Stimulated activated CD4-positive, alpha-beta T cell treated with anti-CD3 and anti-CD28 coated beads, TNF-alpha, amount 100 ng/mL, for 48 hours (primary cell): ENCODE data around the gene ELMO1.

Experiments used
- DNase-seq, 3 donors: peaks; one replicate each; pipeline ENCODE4 v3.0.0-alpha.2; 2020; ENCODE audit warnings: low read depth in 3 of 3

ELMO1 gene

GRCh38 chr7:37349979-37350590, 98.6 kb downstream of the ELMO1 start:
- no peak for DNase-seq

- DNase-seq: no peak
Observed at GRCh38 chr7:37348982-37349381, 99.7 kb downstream of the ELMO1 start.

- DNase-seq: no peak
Observed at GRCh38 chr7:37346761-37347160, 101.9 kb downstream of the ELMO1 start.

- DNase-seq: no peak
Observed at GRCh38 chr7:37344886-37345579, 103.6 kb downstream of the ELMO1 start.

GRCh38 chr7:37342688-37343471, 105.8 kb downstream of the ELMO1 start:
- DNase-seq: peak in 2 of 3 donors; percentile 42 to 62

GRCh38 chr7:37342176-37342687, 106.4 kb downstream of the ELMO1 start:
- no peak for DNase-seq

GRCh38 chr7:37341033-37341630, 107.5 kb downstream of the ELMO1 start:
- no peak for DNase-seq

- no peak for DNase-seq
Observed at GRCh38 chr7:37338966-37339365, 109.7 kb downstream of the ELMO1 start.

- DNase-seq: no peak
Observed at GRCh38 chr7:37337522-37337921, 111.1 kb downstream of the ELMO1 start.

- peak in 1 of 3 donors; percentile 37 for DNase-seq
Observed at GRCh38 chr7:37336259-37336658, 112.4 kb downstream of the ELMO1 start.

- no peak for DNase-seq
Observed at GRCh38 chr7:37333075-37333474, 115.6 kb downstream of the ELMO1 start.

GRCh38 chr7:37332243-37333016, 116.2 kb downstream of the ELMO1 start:
- DNase-seq: no peak

GRCh38 chr7:37330775-37331174, 117.9 kb downstream of the ELMO1 start:
- no peak for DNase-seq

- DNase-seq: no peak
Observed at GRCh38 chr7:37329940-37330339, 118.7 kb downstream of the ELMO1 start.

- DNase-seq: no peak
Observed at GRCh38 chr7:37327288-37327687, 121.4 kb downstream of the ELMO1 start.

- DNase-seq: no peak
Observed at GRCh38 chr7:37323966-37324365, 124.7 kb downstream of the ELMO1 start.

- DNase-seq: no peak
Observed at GRCh38 chr7:37322831-37323230, 125.8 kb downstream of the ELMO1 start.

- no peak for DNase-seq
Observed at GRCh38 chr7:37320848-37321468, 127.7 kb downstream of the ELMO1 start.

- no peak for DNase-seq
Observed at GRCh38 chr7:37320140-37320847, 128.4 kb downstream of the ELMO1 start.

- DNase-seq: no peak
Observed at GRCh38 chr7:37318541-37318940, 130.1 kb downstream of the ELMO1 start.
